HG02885 (cell line): Measurements from ENCODE around the gene SERPINE1.
A peak's percentile ranks its signal among the peaks of the same experiment; 100 is the strongest.
"Not testable (repeated sequence)": the region's sequence is repeated elsewhere in the genome, so short reads cannot be mapped to it uniquely, and the experiment has no call there.

Source experiments
- ATAC-seq: cut with Tn5 transposase; IDR thresholded peaks from one replicate; pipeline ENCODE4 v1.9.1; 2021; ENCODE audit warnings: mild to moderate bottlenecking; ENCODE audit not compliant: unreplicated experiment, poor library complexity

SERPINE1 gene

DNA sequence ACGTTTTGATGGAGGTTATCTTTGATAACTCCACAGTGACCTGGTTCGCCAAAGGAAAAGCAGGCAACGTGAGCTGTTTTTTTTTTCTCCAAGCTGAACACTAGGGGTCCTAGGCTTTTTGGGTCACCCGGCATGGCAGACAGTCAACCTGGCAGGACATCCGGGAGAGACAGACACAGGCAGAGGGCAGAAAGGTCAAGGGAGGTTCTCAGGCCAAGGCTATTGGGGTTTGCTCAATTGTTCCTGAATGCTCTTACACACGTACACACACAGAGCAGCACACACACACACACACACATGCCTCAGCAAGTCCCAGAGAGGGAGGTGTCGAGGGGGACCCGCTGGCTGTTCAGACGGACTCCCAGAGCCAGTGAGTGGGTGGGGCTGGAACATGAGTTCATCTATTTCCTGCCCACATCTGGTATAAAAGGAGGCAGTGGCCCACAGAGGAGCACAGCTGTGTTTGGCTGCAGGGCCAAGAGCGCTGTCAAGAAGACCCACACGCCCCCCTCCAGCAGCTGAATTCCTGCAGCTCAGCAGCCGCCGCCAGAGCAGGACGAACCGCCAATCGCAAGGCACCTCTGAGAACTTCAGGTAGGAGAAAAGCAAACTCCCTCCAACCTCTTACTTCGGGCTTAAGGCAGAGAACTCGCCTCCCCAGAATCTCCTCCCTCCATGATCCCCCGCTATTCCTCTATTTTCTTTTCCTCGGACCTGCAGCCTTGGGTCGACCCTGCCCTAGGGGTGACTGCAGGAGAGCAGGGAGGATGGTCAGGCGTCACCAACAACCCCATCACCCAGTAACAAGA, at the start of gene SERPINE1:
Gene SERPINE1, plus strand, starts transcription at position 454 of the 809 bp plus-strand sequence. CDS start 1,290 bp downstream, outside the sequence.
- peak; percentile 52 for ATAC-seq

DNA sequence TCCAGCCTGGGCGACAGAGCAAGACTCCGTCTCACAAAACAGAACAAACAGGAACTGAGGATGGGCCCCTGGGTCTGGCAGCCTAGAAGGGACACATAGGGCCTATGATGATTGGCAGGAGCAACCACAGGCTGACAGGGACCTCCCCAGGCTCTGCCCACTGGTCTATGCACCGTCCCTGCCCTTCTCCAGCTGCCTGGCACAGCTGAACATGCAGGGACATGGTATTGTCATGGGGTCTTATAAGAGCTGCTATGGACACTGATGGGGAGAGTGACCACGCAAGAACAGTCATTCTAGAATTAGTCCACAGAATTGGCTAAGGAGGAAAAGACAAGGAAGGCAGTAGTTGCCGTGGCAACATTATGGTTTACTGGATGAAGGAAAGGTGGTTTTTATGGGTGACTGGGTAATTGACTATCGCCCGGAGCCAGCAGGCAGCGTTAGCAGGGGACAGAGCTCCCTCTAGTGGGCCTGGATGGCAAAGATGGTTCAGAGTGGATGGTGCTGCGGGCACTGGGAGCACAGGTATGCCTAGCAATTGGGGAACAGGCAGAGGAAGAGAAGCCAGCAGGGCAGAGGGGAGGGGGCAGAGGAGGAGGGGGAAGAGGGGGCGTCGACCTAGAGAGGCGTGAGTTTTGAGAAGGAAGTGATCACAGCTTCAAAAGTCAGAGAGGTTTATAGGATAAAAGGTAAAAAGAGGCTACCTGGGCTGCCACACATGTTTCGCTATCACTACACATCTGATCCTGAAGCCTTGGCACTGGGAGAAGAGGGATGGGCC, 49.4 kb upstream of the SERPINE1 start:
- ATAC-seq: peak; percentile 66

DNA sequence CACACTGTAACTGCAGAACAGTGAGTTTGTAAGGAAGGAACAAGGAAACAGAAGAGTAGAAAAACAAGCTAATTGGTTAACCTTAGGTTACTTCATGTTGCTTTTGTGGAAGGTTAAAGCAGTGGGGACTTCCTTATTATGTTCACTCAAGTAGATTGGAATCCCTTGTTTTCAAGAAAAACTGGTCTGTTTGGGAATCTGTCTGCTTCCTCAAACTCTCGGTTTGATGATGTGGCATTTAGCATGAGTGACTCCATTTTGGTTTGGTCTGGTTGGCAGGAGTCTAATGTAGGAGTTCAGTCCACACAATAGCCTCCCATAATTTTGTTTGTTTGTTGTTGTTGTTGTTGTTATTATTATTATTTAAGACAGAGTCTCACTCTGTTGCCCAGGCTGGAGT, 45.5 kb upstream of the SERPINE1 start:
- no peak for ATAC-seq

DNA sequence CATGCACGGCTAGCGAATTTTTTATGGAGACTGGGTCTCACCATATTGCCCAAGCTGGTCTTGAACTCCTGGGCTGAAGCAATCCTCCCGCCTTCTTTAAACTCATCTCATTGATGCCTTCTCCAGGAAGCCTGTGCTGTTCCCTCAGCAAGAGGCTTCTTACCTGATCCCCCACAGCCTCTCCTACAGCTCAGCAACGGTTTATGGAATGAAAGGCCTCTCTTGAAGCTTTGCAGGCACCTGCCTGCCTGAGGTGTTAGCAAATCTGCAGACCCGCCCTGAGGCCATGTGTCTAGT, 42.1 kb upstream of the SERPINE1 start:
- ATAC-seq: no peak

DNA sequence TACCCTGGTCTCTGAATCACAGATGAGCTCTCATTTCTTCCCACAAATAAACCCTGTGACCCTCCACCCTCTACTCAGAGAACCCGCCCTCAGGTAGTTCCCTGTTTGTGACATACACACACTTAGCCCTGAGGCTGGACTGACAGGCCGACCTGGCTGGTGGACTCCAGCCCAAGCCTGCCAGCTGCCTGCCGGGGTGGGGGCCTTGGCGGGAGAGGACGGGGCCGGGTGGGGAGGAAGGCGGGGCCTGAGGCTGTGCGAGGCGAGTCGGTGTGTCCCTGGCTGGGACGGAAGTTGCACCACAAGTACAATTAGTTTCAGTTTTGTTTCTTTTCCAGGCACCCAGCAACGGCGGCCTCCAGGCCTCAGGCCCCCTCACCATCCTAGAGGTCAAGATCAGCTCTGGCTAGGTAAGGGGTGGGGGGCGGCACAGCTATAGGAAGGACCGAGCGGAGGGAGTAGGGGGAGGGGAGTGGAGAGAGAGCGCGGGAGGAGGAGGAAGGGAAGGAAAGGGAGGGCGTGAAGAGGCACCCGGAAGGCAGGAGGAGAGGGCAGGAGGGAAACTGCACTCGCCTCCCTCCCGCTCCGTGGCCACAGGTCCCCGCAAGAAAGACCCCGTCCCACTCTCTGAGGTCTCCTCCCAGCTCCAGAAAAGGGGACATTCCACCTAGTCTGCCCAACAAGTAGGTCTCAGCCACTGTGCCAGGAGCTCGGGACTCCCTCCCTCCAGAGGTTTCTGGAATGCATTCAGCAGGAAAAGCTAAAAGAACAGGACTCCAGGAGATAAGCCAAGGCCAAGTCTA, 41.5 kb upstream of the SERPINE1 start, which contains the start of gene TRIM56:
Gene TRIM56, plus strand, starts transcription at position 320 of the 803 bp plus-strand sequence. CDS start 1,832 bp downstream, outside the sequence.
- ATAC-seq: peak; percentile 91

DNA sequence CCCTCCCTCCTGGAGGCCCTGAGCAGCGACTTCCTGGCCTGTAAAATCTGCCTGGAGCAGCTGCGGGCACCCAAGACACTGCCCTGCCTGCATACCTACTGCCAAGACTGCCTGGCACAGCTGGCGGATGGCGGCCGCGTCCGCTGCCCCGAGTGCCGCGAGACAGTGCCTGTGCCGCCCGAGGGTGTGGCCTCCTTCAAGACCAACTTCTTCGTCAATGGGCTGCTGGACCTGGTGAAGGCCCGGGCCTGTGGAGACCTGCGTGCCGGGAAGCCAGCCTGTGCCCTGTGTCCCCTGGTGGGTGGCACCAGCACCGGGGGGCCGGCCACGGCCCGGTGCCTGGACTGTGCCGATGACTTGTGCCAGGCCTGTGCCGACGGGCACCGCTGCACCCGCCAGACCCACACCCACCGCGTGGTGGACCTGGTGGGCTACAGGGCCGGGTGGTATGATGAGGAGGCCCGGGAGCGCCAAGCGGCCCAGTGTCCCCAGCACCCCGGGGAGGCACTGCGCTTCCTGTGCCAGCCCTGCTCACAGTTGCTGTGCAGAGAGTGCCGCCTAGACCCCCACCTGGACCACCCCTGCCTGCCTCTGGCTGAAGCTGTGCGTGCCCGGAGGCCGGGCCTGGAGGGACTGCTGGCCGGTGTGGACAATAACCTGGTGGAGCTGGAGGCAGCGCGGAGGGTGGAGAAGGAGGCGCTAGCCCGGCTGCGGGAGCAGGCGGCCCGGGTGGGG, 39.4 kb upstream of the SERPINE1 start:
- ATAC-seq: no peak

DNA sequence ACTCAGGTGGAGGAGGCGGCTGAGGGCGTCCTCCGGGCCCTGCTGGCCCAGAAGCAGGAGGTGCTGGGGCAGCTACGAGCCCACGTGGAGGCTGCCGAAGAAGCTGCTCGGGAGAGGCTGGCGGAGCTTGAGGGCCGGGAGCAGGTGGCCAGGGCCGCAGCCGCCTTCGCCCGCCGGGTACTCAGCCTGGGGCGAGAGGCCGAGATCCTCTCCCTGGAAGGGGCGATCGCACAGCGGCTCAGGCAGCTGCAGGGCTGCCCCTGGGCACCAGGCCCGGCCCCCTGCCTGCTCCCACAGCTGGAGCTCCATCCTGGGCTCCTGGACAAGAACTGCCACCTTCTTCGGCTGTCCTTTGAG, 38.9 kb upstream of the SERPINE1 start:
- ATAC-seq: no peak

DNA sequence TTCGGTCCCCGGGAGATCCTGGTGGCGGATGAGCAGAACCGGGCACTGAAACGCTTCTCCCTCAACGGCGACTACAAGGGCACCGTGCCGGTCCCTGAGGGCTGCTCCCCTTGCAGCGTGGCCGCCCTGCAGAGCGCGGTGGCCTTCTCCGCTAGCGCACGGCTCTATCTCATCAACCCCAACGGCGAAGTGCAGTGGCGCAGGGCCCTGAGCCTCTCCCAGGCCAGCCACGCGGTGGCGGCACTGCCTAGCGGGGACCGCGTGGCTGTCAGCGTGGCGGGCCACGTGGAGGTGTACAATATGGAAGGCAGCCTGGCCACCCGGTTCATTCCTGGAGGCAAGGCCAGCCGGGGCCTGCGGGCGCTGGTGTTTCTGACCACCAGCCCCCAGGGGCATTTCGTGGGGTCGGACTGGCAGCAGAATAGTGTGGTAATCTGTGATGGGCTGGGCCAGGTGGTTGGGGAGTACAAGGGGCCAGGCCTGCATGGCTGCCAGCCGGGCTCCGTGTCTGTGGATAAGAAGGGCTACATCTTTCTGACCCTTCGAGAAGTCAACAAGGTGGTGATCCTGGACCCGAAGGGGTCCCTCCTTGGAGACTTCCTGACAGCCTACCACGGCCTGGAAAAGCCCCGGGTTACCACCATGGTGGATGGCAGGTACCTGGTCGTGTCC, 37.9 kb upstream of the SERPINE1 start:
- no peak for ATAC-seq

DNA sequence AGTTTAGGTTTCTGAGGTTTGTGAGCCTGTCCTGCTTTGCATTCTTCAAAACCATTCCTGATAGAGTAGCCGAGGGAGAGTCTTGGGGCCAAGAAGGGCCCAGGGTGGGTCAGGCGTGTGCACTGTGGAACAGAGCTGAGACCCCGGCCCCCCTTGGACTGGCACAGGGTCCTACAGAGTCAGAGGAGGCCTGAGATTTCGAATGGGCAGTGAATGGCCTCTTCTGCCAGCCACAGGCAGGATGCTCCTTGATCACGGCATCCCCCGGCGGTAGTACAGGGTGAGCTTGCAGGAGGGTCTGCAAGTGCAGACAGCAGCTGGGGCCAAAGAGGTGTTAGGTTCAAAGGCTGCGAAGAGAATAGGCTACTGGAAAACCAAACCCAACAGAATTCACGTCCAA, 37.0 kb upstream of the SERPINE1 start:
- ATAC-seq: no peak

DNA sequence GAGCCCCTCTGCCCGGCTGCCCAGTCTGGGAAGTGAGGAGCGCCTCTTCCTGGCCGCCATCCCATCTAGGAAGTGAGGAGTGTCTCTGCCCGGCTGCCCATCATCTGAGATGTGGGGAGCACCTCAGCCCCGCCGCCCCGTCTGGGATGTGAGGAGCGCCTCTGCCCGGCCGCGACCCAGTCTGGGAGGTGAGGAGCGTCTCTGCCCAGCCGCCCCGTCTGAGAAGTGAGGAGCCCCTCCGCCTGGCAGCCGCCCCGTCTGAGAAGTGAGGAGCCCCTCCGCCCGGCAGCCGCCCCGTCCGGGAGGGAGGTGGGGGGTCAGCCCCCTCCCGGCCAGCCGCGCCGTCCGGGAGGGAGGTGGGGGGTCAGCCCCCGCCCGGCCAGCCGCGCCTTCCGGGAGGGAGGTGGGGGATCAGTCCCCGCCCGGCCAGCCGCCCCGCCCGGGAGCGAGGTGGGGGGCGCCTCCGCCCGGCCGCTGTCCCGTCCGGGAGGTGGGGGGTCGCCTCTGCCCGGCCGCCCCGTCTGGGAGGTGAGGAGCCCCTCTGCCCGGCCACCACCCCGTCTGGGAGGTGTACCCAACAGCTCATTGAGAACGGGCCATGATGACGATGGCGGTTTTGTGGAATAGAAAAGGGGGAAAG, 34.5 kb upstream of the SERPINE1 start:
- ATAC-seq: not testable (repeated sequence)

DNA sequence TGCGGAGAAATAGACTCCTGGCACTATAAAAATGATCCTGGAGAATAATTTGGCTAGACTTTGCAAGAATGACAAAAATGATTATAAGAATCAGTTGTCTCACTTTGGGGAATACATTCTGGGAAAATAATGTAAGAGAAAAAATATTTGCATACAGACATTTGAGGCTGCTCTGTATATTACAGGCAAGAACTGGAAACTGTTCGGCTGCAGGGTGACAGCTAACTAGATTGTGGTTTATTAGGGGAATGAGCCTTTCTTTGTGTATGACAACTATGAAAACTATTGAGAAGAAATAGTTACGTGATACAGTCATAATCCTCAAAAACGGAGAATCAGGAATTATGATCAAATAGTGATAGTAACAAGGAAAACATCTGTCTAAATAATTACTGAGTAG, 33.0 kb upstream of the SERPINE1 start:
- ATAC-seq: no peak

DNA sequence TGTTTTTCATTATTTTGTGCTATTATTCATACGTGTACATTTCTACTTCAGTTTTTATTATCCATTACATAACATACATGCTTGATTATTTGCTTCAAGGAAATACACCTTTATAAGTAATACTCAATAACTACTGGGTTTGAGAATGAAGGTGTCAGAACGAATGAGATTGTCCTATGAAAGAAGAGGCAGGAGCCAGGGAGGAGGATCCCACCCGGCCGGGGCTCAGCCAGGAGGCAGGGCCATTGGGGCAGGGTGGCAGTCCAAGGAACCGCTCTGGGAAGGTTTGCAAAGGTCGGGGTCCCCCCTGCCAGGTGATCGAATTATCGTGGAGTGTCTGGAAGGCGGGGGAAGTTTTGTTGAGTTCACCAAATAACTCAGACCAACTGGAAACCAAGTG, 32.5 kb upstream of the SERPINE1 start:
- ATAC-seq: no peak

DNA sequence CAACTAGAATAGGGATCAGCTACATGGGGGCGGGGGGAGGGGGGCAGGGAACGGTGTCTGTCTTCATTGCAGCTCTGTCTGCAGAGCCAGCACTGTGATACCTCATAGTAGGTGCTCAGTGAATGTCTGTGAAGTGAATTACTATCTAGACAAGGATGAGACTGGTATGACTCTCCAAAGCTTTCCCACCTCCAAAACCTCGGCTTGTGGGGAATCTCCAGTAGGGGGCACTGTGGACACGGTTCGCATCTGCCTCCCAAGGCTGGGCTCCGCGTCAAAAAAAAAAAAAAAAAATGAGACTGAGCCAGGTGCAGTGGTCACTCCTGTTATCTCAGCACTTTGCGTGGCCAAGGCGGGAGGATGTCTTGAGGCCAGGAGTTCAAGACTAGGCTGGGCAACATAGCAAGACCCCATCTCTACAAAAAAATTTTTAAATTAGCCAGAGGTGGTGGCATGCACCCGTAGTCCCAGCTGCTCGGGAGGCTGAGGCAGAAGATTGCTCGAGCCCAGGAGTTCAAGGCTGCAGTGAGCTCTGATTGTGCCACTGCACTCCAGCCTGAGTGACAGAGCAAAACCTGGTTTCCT, 32.0 kb upstream of the SERPINE1 start:
- no peak for ATAC-seq

DNA sequence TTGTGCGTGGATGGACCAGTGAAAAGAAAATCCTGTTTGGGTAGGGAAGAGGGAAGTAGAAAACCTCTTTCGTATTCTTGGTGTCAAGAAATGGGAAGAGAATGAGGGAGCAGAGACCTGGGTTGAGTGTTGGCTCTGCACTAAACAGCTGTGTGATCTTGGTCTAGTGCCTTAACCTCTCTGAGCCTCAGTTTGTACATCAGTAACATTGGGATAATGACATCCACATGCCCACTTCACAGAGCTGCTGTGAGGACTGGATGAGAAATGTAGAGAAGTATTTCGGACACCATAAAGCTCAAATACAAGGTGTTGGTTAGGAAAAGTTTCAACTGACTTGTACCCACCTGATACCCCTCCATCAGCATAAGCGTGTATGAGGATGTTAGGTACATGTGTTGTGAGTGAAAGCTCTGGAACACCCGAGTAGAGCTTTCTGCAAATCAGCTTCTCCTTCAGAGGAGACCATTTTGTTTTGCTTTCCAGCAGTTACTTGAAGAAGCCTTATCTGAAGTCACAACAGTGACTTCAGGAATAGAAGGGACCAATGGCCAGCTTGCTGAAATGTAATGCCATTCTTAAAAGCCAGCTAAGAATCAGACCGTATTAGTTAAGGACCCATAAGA, 30.5 kb upstream of the SERPINE1 start:
- ATAC-seq: no peak

DNA sequence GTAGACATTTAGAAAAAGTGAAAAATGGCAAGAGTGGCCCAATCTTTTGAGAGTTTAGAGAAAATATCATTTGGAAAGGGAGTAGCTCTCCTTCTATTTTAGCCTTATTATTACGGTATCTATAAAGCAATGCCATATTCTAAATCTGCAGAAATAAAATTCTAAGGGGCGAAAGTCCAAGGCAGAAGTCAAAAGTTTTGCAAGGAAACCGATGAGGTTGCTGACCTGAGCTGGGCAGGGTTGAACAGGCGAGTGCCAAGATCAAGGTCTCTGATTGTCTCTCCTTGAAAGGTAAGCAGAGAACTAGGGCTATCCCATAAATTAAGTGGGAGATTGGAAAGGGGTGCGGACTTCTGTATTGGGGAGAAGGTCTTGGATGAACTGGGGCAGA, 30.0 kb upstream of the SERPINE1 start:
- no peak for ATAC-seq

DNA sequence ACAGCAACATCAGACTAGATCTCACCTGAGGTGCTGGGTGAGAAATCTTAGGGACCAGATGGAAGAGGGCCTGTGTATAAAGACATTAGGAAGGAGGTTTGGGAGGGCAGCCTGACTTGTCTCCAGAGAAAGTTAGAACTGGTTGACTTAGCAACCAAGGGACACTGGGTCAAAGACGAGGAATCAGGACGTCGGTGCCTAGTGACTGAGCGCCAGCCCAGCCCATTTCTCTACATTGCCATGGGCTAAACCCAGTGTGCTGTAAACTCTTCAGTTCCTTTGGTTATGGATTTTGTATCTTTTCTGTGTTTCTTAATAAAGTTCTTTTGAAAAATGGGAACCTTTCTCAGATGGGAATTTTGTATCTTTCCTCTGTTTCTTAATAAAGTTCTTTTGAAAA, 29.3 kb upstream of the SERPINE1 start:
- no peak for ATAC-seq

DNA sequence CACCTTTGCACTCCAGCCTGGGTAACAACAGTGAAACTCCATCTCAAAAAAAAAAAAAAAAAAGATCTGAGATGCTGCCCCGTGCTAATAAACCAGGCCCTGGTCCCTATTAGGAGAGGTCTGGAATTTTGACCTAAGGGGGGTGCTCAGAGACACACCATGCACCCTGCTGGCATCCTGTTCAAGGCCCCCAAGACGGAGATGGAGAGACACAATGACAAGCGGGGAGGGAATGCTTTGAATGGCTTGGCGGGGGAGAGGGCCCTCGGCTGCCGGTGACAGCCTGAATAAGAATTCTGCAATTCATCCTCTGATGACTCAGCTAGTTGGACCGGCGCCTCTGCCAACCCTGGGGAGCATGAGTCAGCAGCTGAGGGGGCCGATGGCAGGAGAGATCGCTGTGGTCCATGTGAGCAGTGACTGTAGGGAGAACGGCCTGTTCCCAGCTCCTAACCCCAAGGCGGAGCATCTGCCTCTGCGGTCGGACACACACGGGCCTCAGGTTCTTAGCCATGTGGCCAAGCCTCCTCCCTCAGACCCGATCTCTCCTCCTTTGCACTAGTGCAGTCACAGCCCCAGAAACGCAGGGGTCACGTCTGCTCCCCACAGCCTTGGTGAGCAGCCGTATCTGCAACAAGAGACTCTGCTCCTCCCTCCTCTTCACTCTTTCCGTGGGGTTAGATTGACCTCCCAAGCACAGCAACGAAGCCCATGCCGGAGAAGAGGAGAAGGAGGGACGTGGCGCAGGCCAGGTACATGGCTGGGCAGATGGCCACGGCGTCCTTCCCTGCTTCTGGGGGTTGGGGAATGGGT, 26.7 kb upstream of the SERPINE1 start:
- ATAC-seq: no peak
